Measurements from ENCODE around the gene PNKD.
"Not testable (repeated sequence)": the region's sequence is repeated elsewhere in the genome, so short reads cannot be mapped to it uniquely, and the experiment has no call there.

Gene PNKD

GRCh38 chr2:218305383-218305782 is 35.1 kb downstream of the PNKD start:
- ChIA-PET POLR2A (ENCODE audit: low non-redundant PET) (no interaction called here), CTCF (interaction anchor here (0.6 kb wide), 1 partner anchor 76 kb away, joined by 4 read pairs; no protein-coding TSS in a partner anchor)

GRCh38 chr2:218306184-218306920 is 36.0 kb downstream of the PNKD start:
- DNase-seq (ENCODE audit: low spot score), result no peak
- TF ChIP-seq, protein P1, sequence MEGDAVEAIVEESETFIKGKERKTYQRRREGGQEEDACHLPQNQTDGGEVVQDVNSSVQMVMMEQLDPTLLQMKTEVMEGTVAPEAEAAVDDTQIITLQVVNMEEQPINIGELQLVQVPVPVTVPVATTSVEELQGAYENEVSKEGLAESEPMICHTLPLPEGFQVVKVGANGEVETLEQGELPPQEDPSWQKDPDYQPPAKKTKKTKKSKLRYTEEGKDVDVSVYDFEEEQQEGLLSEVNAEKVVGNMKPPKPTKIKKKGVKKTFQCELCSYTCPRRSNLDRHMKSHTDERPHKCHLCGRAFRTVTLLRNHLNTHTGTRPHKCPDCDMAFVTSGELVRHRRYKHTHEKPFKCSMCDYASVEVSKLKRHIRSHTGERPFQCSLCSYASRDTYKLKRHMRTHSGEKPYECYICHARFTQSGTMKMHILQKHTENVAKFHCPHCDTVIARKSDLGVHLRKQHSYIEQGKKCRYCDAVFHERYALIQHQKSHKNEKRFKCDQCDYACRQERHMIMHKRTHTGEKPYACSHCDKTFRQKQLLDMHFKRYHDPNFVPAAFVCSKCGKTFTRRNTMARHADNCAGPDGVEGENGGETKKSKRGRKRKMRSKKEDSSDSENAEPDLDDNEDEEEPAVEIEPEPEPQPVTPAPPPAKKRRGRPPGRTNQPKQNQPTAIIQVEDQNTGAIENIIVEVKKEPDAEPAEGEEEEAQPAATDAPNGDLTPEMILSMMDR (conservative IDR thresholded peaks at IDR 0.05; ENCODE audit: low read depth), result no peak
- ChIA-PET POLR2A (ENCODE audit: low non-redundant PET) (no interaction called here), CTCF (interaction anchor here (1.5 kb wide), 1 partner anchor 14 kb away, joined by 3 read pairs; no protein-coding TSS in a partner anchor)
- no peak overlapping the region for H3K27ac ChIP-seq

More at GRCh38 chr2:218305383-218305782, 35.1 kb downstream of the PNKD start:
- TF ChIP-seq, protein P1 (conservative IDR thresholded peaks at IDR 0.05; ENCODE audit: low read depth), result no peak
- no peak overlapping the region for H3K27ac ChIP-seq
- DNase-seq (ENCODE audit: low spot score), result no peak

GRCh38 chr2:218307415-218308090 is 37.2 kb downstream of the PNKD start:
- TF ChIP-seq, protein P1 (conservative IDR thresholded peaks at IDR 0.05; ENCODE audit: low read depth), result no peak
- DNase-seq (ENCODE audit: low spot score), result no peak
- CTCF ChIA-PET, result interaction anchor here (1.2 to 1.5 kb wide), 2 partner anchors 13 to 49 kb away, joined by 3 read pairs; no protein-coding TSS in a partner anchor
- no peak overlapping the region for H3K27ac ChIP-seq
- POLR2A ChIA-PET (ENCODE audit: low non-redundant PET), result no interaction called here

DNA sequence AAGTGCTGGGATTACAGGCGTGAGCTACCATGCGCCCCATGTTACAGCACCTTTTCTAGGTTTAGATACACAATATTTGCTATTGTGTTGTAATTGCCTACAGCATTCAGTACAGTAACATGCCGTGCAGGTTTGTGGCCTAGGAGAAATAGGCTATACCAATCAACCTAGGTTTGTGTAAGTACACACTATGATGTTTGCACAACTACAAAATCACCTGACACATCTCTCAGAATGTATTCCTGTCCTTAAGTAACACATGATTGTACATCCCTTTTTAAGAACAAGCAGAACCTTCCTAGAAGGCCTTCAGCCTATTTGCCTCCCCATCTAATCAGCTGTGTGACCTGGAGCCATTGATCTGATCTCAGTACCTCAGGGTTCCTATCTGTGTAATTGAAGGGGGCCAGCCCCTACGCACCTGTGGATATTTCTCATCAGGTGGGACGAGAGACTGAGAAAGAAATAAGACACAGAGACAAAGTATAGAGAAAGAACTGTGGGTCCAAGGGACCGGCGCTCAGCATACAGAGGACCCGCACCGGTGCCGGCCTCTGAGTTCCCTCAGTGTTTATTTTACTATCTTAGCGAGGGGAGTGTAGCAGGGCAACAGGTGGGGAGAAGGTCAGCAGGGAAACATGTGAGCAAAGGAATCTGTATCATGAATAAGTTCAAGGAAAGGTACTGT is 40.7 kb downstream of the PNKD start:
- CTCF ChIA-PET, result interaction anchor here (0.5 kb wide), 1 partner anchor 123 kb away, joined by 3 read pairs; no protein-coding TSS in a partner anchor

DNA sequence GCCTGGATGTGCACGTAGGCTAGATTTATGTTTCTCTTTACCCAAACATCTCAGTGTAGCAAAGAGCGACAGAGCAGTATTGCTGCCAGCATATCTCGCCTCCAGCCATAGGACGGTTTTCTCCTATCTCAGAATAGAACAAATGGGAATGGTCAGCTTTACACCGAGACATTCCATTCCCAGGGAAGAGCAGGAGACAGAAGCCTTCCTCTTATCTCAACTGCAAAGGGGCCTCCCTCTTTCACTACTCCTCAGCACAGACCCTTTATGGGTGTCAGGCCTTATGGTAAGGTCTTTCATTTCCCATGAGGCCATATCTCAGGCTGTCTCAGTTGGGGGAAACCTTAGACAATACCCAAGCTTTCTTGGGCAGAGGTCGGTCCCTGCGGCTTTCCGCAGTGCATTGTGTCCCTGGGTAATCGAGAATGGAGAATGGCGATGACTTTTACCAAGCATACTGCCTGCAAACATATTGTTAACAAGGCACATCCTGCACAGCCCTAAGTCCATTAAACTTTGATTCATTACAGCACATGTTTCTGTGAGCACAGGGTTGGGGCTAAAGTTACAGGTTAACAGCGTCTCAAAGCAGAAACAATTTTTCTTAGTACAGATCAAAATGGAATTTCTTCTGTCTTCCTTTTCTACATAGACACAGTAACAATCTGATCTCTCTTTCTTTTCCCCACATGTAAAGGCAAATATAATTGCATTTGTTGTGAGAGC is 41.4 kb downstream of the PNKD start:
- H3K27ac ChIP-seq; DNase-seq (ENCODE audit: low spot score); POLR2A ChIA-PET (ENCODE audit: low non-redundant PET): not testable (repeated sequence)
- CTCF ChIA-PET, result interaction anchor here (0.5 kb wide), 1 partner anchor 122 kb away, joined by 3 read pairs; no protein-coding TSS in a partner anchor

More for the DNA sequence above, 40.7 kb downstream of the PNKD start:
- TF ChIP-seq, protein P1 (conservative IDR thresholded peaks at IDR 0.05; ENCODE audit: low read depth), result no peak
- no peak overlapping the region for H3K27ac ChIP-seq
- no peak for DNase-seq (ENCODE audit: low spot score)
- POLR2A ChIA-PET (ENCODE audit: low non-redundant PET), result no interaction called here

- H3K27ac ChIP-seq, result no peak overlapping the region
- TF ChIP-seq, protein P1 (conservative IDR thresholded peaks at IDR 0.05; ENCODE audit: low read depth), result no peak
- no peak for DNase-seq (ENCODE audit: low spot score)
- ChIA-PET CTCF (interaction anchor here (0.6 kb wide), 2 partner anchors 95 to 397 kb away, joined by 5 to 8 read pairs; no protein-coding TSS in a partner anchor), POLR2A (ENCODE audit: low non-redundant PET) (interaction anchor here (0.6 kb wide), 1 partner anchor 37 kb away, joined by 4 read pairs; no protein-coding TSS in a partner anchor)
Measured at GRCh38 chr2:218312267-218312756, 42.0 kb downstream of the PNKD start.

Data from RWPE1 (cell line).